GM18520 (cell line): ENCODE data around the gene MARCHF6.
"Not testable (repeated sequence)": the region's sequence is repeated elsewhere in the genome, so short reads cannot be mapped to it uniquely, and the experiment has no call there.

ENCODE experiments used
- ATAC-seq: cut with Tn5 transposase; IDR thresholded peaks from one replicate; pipeline ENCODE4 v1.9.1; 2021; ENCODE audit not compliant: unreplicated experiment

Gene MARCHF6

GRCh38 chr5:10374046-10375022 is 20.8 kb downstream of the MARCHF6 start:
- ATAC-seq: no peak

- not testable (repeated sequence) for ATAC-seq
These were observed 21.7 kb downstream of the MARCHF6 start for GRCh38 chr5:10375146-10375545.

GRCh38 chr5:10376544-10376943 is 23.0 kb downstream of the MARCHF6 start:
- no peak for ATAC-seq

- no peak for ATAC-seq
These were observed 23.6 kb downstream of the MARCHF6 start for GRCh38 chr5:10377081-10377480.

GRCh38 chr5:10381803-10382202 is 28.3 kb downstream of the MARCHF6 start:
- no peak for ATAC-seq

GRCh38 chr5:10384483-10384882 is 31.0 kb downstream of the MARCHF6 start:
- no peak for ATAC-seq

- ATAC-seq: no peak
These were observed 34.2 kb downstream of the MARCHF6 start for GRCh38 chr5:10387690-10388089.

GRCh38 chr5:10391130-10391529 is 37.6 kb downstream of the MARCHF6 start:
- ATAC-seq: no peak

GRCh38 chr5:10392567-10393328 is 39.3 kb downstream of the MARCHF6 start:
- ATAC-seq: not testable (repeated sequence)

- ATAC-seq: no peak
These were observed 40.0 kb downstream of the MARCHF6 start for GRCh38 chr5:10393491-10393890.

GRCh38 chr5:10396552-10396951 is 43.1 kb downstream of the MARCHF6 start:
- ATAC-seq: no peak

GRCh38 chr5:10399839-10400238 is 46.3 kb downstream of the MARCHF6 start:
- no peak for ATAC-seq

- ATAC-seq: no peak
These were observed 46.9 kb downstream of the MARCHF6 start for GRCh38 chr5:10400411-10400810.

GRCh38 chr5:10400831-10401230 is 47.3 kb downstream of the MARCHF6 start:
- no peak for ATAC-seq

- no peak for ATAC-seq
These were observed 48.0 kb downstream of the MARCHF6 start for GRCh38 chr5:10401498-10401897.
